ENCODE results near the gene ACKR3.

GRCh38 chr2:236558036-236558435 lies 11.6 kb upstream of the ACKR3 start:
- TF ChIP-seq CTCF (IDR thresholded peaks at IDR 0.05) (no peak), POLR2A (IDR thresholded peaks at IDR 0.05) (no peak)
